ENCODE measurements around the gene ZNF883. TPM values are rescaled to one million over a fixed set of nuclear protein-coding genes. Genes with fewer than 3 reads are reported as not detected.

Gene ZNF883
- total RNA-seq (2011; cell fraction: chromatin; rRNA removed; ENCODE audit: low replicate concordance): 1.1 and 3.8 TPM in 2 replicates
- total RNA-seq (2011; cell fraction: nucleolus; rRNA removed): 0.83 and 1.3 TPM in 2 replicates
- total RNA-seq (2011; cell fraction: nucleoplasm; rRNA removed): 2.2 and 2.6 TPM in 2 replicates
- total RNA-seq (2014; rRNA removed): 0.90 and 1.00 TPM in 2 replicates
- total RNA-seq (2014; rRNA removed; fragmentation: Illumina TruSeq; extraction: Trizol): 4.9 and 5.6 TPM in 2 replicates
- total RNA-seq (2015; rRNA removed; fragmentation: Illumina TruSeq; extraction: Trizol): 3.7 and 3.8 TPM in 2 replicates
- 2.3 and 2.6 TPM in 2 replicates for total RNA-seq (2021)
- polyA plus RNA-seq (2011; rRNA removed): 0.42 and 2.8 TPM in 2 replicates
- 0.31 and 1.1 TPM in 2 replicates for polyA plus RNA-seq (2011; cell fraction: cytosol; rRNA removed)
- polyA plus RNA-seq (2011; cell fraction: nucleus; rRNA removed): 0.20 and 0.67 TPM in 2 replicates
- polyA plus RNA-seq (2012): 2.3 and 2.9 TPM in 2 replicates
- 3.8 and 5.7 TPM in 2 replicates for polyA plus RNA-seq (2014; fragmentation: Illumina TruSeq; extraction: Trizol)
- polyA plus RNA-seq (2014; fragmentation: Nextera tagmentation; extraction: Ambion mirVana): 1 to 10 TPM; 4.0 to 4.1 TPM
- polyA plus RNA-seq (2014; rRNA removed): 2.8 and 3.1 TPM in 2 replicates
- 1.9 and 4.3 TPM in 2 replicates for polyA minus RNA-seq (2011; rRNA and poly(A)+ RNA removed)
- 2.3 TPM in 1 of 2 replicates, not detected in the other for polyA minus RNA-seq (2011; cell fraction: cytosol; rRNA and poly(A)+ RNA removed)
- polyA minus RNA-seq (2011; cell fraction: nucleus; rRNA and poly(A)+ RNA removed): 1.3 and 1.8 TPM in 2 replicates
- percentile 32 among the genes with signal in this experiment for Bru-seq, nascent RNA
- BruChase-seq, experiment 1, labeled RNA remaining after a 2-hour chase: percentile 34 among the genes with signal in this experiment
- BruChase-seq, experiment 2, labeled RNA remaining after a 6-hour chase: percentile 36 among the genes with signal in this experiment
- long read RNA-seq, experiment 1, transcript ZNF883-201 (5 exons, 2,414 nt): major isoform, 7 of 11 reads
- long read RNA-seq, experiment 1, partial matches to known transcripts: 0 of 11 reads
- long read RNA-seq, experiment 1, other reads (novel, unspliced or antisense): 2 of 11 reads
- long read RNA-seq, experiment 2, partial matches to known transcripts: 0 of 3 reads
- long read RNA-seq, experiment 2, other reads (novel, unspliced or antisense): 0 of 3 reads
- long read RNA-seq, experiment 3, partial matches to known transcripts: 0 of 4 reads
- long read RNA-seq, experiment 3, other reads (novel, unspliced or antisense): 1 of 4 reads

- CTCF ChIA-PET (ENCODE audit: low intra/inter-chr PET ratio): no interaction called here
- under 1% methylated on average over 24 of the region's 30 CpGs for WGBS (ENCODE audit: insufficient coverage, low coverage, missing lambda C conversion rate)
- H3K27ac ChIP-seq (ENCODE audit: extremely low read depth, low read depth, low read length): no peak within 1 kb of the TSS; the same call in 2 of the 3 replicates
- H3K79me2 ChIP-seq (ENCODE audit: control insufficient read depth, insufficient read depth, low read length): no peaks in the 10 kb centered on the region
- H4K20me1 ChIP-seq (replicated peaks; ENCODE audit: control insufficient read depth, insufficient read depth, low read length): no peaks in the 10 kb centered on the region
- no TSS peak for BruUV-seq (replicated peaks)
- H3K4me1 ChIP-seq (replicated peaks in 1 of 2; ENCODE audit: control insufficient read depth in 2 of 2, insufficient read depth in 2 of 2, low read length in 2 of 2): no peaks in the 10 kb centered on the region; a peak in 1 of 5 replicates
- FAIRE-seq: peak; percentile 79
- peak within 1 kb of the TSS; percentile 97 for H2AFZ ChIP-seq (ENCODE audit: low read depth, low read length)
- no peaks in the 10 kb centered on the region for H3K9me3 ChIP-seq (replicated peaks; ENCODE audit: control insufficient read depth, insufficient read depth, low read depth, low read length)
- peak; percentile 100 for ATAC-seq
- peak; percentile 40 to 75 (median 53) for DNase-seq (ENCODE audit: extremely low read depth in 1 of 4, low spot score in 3 of 4)
- POLR2A ChIA-PET: interaction anchor here (1.0 kb wide), 1 partner anchor 12 kb away, joined by 5 read pairs; no protein-coding TSS in a partner anchor
- H3K9ac ChIP-seq (ENCODE audit: insufficient read depth in 1 of 2, low read depth in 2 of 2, low read length in 2 of 2): peak within 1 kb of the TSS; percentile 38 to 82; a peak in 3 of 4 replicates
- in situ Hi-C loops (cut with MboI): no loop called here
- H3K4me2 ChIP-seq (ENCODE audit: insufficient read depth, low read length): peak within 1 kb of the TSS; percentile 73
- no peaks in the 10 kb centered on the region for H3K27me3 ChIP-seq (ENCODE audit: control insufficient read depth in 2 of 2, insufficient read depth in 2 of 2, low read length in 2 of 2)
- intact Hi-C loops (cut with micrococcal nuclease): loop anchor here (5.0 kb wide), 1 partner anchor 325 kb away; no protein-coding TSS in a partner anchor
- no peaks in the 10 kb centered on the region for H3K9me1 ChIP-seq (ENCODE audit: control insufficient read depth, insufficient read depth, low read length)
- H3K4me3 ChIP-seq: peak within 1 kb of the TSS; percentile 46
- H3K36me3 ChIP-seq (ENCODE audit: control insufficient read depth, insufficient read depth, low read length): no peaks in the 10 kb centered on the region
- TF ChIP-seq MCM5 (IDR thresholded peaks at IDR 0.05; ENCODE audit: low read depth): no peak
- no peak for TF ChIP-seq POLR2AphosphoS5 (IDR thresholded peaks at IDR 0.05; ENCODE audit: control insufficient read depth, insufficient read depth, low read depth, low read length)
- TF ChIP-seq HCFC1 (IDR thresholded peaks at IDR 0.05; ENCODE audit: low read depth, low read length): peak; percentile 91
- no peak for TF ChIP-seq PHF21A (IDR thresholded peaks at IDR 0.05; ENCODE audit: borderline replicate concordance, low read depth)
- no peak for TF ChIP-seq ZNF174 (CRISPR knock-in tag; IDR thresholded peaks at IDR 0.05)
- TF ChIP-seq EP400 (IDR thresholded peaks at IDR 0.05): peak; percentile 42; the same call in 1 of the 2 replicates
- TF ChIP-seq CAMTA2 (CRISPR knock-in tag; conservative IDR thresholded peaks at IDR 0.05): no peak
- TF ChIP-seq IFI16 (CRISPR knock-in tag; IDR thresholded peaks at IDR 0.05): no peak
- no peak for TF ChIP-seq STAG1 (CRISPR knock-in tag; IDR thresholded peaks at IDR 0.05; ENCODE audit: borderline replicate concordance)
- peak; percentile 65 to 72 for TF ChIP-seq SIX5 (IDR thresholded peaks at IDR 0.05; ENCODE audit: borderline replicate concordance in 1 of 2, insufficient read depth in 1 of 2, low read depth in 1 of 2, low read length in 2 of 2)
- peak; percentile 53; the same call in 1 of the 2 replicates for TF ChIP-seq MYC (IDR thresholded peaks at IDR 0.05; ENCODE audit: low read depth, low read length)
- no peak for TF ChIP-seq MYC (CRISPR knock-in tag; IDR thresholded peaks at IDR 0.05; ENCODE audit: borderline replicate concordance, low read depth)
- TF ChIP-seq HMBOX1 (IDR thresholded peaks at IDR 0.05): no peak
- no peak for TF ChIP-seq HMGXB4 (CRISPR knock-in tag; IDR thresholded peaks at IDR 0.05)
- peak; percentile 48; the same call in 1 of the 2 replicates for TF ChIP-seq POLR2G (IDR thresholded peaks at IDR 0.05; ENCODE audit: low read depth, low read length)
- TF ChIP-seq U2AF1 (optimal IDR thresholded peaks at IDR 0.05; ENCODE audit: low read depth, low read length): no peak
These were observed at the start of gene ZNF883 for GRCh38 chr9:113011911-113012381. ZNF883 (minus strand) TSS chr9:113012192.

All from K562 (cell line).